ENCODE data around the gene AP1S2.
"Not testable (repeated sequence)": the region's sequence is repeated elsewhere in the genome, so short reads cannot be mapped to it uniquely, and the experiment has no call there.

Gene AP1S2

DNA sequence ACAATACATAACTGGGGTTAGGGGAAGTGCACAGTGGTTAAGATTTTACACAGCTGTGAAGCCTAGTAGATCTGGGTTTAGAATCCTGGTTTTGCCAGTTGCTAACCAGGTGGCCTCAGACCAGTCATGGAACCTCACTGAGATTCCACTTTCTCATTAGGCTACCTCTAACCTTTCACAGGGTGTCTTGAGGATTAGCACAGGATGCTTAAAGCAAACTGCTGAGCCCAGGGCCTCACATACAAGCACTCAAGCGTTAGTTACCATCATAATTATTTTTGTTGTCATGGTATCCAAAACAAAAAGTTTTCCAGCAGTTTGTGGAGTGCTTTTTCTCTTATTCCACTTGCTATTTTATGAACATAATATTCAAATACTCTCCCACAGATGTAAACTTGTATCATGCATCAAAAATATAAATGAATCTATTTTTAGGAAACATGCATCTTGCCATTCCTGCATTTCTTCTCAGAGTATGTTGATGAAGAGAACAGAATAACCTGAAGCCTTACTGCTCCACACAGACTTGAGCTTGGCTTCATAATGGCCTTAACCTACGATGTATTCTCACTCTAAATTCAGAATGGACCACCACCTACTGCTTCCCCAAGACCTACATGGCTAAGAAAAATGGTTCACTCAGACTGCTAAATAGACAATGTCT lies 12.6 kb downstream of the AP1S2 start:
- TF ChIP-seq GATA1 (IDR thresholded peaks at IDR 0.05; ENCODE audit: low read depth, low read length) (no peak), POLR2A (IDR thresholded peaks at IDR 0.05; ENCODE audit: low read length) (no peak)
- DNase-seq, result no peak

DNA sequence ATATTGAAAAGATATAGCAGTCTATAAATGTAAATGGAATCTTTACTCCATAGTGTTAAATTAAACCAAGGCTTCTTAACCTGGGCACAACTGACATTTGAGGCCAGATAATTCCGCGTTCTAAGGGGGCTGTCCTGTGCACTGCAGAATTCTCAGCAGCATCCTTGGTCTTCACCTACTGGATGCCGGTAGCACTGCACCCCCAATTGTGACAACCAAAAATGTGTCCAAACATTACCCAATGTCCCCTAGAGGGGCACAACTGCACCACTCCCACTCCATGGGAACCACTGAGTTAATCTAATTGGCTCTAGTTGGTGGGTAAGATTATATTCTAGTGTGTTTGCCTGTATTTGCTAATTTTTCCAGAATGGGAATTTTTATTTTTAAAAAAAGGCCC lies 16.6 kb downstream of the AP1S2 start:
- DNase-seq, result peak; percentile 15 to 23
- TF ChIP-seq GATA1 (IDR thresholded peaks at IDR 0.05; ENCODE audit: low read depth, low read length) (no peak), POLR2A (IDR thresholded peaks at IDR 0.05; ENCODE audit: low read length) (no peak)

DNA sequence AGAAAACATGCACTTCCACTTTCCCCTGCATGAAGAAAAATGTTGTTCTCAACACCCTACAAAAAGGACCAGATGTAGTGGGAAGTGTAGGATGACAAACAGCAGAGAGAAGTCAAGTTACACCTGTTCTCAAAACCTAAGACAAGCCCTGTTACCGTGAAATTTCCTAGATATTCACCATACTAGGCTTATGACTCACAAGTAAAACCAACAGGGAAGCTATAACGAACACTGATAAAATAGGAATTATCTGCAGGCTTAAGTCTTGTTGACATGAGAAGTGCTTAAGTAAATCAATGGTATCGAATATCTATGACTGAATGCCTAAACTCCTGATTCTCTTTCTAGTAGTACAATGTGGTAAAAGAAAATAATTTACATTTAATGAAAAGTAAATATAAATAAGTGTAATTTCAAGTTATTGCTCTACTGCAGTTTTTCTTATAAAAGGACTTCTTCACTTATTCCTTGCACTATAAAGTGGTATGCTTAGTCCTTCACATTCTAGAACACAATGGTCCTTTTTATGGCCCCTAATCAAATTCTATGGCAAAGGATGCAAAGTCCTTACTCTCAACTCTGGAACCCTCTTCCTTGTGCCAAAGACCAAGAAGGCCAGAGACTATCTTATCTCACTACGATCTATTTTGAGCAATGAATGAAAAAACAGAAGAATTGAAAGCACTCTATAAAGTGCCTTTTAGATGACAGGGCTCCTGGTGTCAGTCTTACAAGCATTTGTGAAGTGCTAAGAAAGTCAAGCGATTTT lies 19.6 kb downstream of the AP1S2 start:
- DNase-seq, result no peak
- no peak for TF ChIP-seq POLR2A (IDR thresholded peaks at IDR 0.05; ENCODE audit: low read length)
- no peak for TF ChIP-seq GATA1 (IDR thresholded peaks at IDR 0.05; ENCODE audit: low read depth, low read length)

DNA sequence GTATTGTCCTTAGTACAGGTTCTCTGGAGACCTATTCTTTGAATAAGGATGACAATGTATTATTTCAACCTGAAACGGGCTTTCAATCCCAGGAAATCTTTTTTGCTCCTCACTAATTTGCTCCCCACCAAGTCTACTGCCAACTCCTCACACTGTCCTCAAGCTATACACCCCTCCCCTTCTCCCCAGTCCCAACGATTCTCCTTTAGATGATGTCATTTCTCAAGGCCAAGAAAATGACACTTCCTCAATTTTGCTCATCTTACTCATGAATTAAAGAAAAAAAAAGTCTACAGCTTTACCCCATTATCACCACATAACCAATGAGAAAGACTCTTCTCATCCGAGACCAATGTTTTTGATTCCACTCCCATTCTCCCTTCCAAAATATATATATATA lies 20.6 kb downstream of the AP1S2 start:
- TF ChIP-seq GATA1 (IDR thresholded peaks at IDR 0.05; ENCODE audit: low read depth, low read length), result no peak
- no peak for TF ChIP-seq POLR2A (IDR thresholded peaks at IDR 0.05; ENCODE audit: low read length)

DNA sequence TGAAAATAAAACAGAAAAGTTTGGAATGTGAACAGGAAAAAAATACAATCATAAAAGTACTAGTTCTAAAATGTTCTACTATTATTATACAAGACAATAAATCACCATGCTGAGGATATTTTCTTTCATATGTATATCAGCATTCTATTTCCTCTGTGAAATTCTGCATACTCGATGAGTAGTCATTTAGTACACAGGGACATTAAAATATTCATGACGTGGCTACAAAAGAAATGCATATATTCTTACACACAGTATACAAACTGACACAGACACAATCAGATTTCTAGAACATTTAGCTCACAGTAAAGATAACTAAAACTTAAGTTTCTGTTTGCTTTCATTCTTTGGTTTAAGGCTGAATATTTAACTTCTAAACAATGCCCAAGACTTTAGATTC lies 23.3 kb downstream of the AP1S2 start:
- DNase-seq, result not testable (repeated sequence)

More for the DNA sequence above, 20.6 kb downstream of the AP1S2 start:
- no peak for DNase-seq

DNA sequence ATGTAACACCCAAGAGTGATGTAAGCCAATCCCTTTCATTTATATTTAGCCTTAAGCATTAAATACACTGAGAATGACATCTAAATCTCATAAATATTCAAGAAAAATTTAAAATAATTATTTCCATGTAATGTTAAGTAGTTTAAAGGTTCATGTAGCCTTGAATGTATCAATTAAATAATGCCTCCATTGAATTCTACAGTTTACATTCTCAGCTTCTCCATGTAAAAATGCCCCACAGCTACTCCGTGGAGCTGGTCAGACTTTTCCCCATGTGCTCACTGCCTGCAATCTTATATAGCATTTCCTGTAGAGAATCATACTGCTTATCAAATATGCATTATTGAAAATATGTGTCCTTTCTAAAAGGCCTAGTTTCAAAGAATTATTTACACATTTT lies 25.4 kb downstream of the AP1S2 start:
- TF ChIP-seq GATA1 (IDR thresholded peaks at IDR 0.05; ENCODE audit: low read depth, low read length) (no peak), POLR2A (IDR thresholded peaks at IDR 0.05; ENCODE audit: low read length) (no peak)
- DNase-seq, result no peak

DNA sequence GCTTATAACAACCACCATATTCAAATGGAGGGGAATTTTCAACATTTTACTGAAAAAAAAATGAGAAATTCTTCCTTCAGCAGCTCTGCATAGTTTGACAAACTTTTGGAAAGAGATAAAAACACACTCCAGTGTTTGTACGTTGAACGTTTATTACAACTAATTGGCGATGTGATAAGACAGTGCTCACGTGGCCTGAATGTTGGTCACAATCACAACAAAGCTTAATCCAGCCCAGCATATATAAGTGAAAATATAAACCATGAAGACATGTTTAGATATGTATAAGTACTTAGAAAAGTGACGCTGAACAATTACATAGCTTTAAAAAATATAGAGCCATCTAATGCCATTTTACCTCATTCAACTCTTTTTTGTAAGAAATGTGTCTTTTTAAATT lies 28.7 kb downstream of the AP1S2 start:
- no peak for DNase-seq
- TF ChIP-seq POLR2A (IDR thresholded peaks at IDR 0.05; ENCODE audit: low read length) (no peak), GATA1 (IDR thresholded peaks at IDR 0.05; ENCODE audit: low read depth, low read length) (no peak)

DNA sequence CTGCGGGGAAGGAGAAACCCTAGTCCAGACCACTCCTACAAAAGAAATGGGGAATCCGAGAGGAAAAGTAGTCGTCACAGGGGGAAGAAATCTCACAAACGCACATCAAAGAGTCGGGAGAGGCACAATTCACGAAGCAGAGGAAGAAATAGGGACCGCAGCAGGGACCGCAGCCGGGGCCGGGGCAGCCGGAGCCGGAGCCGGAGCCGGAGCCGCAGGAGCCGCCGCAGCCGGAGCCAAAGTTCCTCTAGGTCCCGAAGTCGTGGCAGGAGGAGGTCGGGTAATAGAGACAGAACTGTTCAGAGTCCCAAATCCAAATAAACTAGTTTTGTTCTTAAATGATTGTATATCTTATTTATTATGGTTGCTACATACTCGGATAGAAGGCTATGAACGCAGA lies 31.7 kb downstream of the AP1S2 start:
- TF ChIP-seq GATA1 (IDR thresholded peaks at IDR 0.05; ENCODE audit: low read depth, low read length) (no peak), POLR2A (IDR thresholded peaks at IDR 0.05; ENCODE audit: low read length) (no peak)
- no peak for DNase-seq

DNA sequence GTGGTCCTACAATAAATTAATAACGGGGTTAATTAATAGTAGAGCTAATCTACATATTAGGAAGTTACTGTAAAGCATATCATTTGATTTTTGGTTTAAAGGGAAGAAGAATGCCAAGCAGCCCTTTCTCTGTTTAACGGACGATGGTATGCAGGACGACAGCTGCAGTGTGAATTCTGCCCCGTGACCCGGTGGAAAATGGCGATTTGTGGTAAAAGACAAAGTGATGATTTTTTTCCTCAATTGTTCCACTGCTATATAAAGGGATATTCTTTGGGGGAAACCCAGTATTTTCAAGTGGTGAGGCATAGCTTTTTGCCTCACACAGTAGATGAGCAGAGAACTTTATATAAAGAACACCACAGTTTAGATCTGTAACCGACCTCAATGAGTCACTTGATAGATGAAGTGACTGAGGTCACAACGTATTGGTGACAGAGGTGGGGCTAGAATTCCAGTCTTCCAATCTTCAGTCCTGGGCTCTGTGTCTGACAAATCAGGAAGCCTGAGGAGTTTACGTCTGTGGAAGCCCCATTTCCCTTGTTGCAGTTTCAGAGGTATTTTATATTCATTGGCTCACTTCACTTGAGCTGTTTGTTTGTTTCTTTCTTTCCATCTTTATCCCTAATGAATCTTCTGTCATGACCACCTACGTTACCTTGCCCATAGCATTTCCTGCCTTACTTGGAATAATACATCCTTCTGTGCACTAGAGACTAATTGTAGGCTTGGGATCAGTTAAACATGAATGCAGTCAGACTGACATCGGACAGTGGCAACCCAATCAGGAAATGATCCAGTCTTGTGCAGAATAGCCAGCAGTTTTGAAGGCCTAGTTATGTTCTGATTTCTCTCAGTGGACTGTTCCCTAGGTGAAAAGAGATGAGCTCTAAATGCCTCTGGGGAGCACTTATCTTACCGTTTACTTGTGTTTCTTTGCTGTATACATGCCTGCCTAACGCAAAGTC lies 34.2 kb downstream of the AP1S2 start:
- DNase-seq, result no peak
- no peak for TF ChIP-seq POLR2A (IDR thresholded peaks at IDR 0.05; ENCODE audit: low read length)
- no peak for TF ChIP-seq GATA1 (IDR thresholded peaks at IDR 0.05; ENCODE audit: low read depth, low read length)

DNA sequence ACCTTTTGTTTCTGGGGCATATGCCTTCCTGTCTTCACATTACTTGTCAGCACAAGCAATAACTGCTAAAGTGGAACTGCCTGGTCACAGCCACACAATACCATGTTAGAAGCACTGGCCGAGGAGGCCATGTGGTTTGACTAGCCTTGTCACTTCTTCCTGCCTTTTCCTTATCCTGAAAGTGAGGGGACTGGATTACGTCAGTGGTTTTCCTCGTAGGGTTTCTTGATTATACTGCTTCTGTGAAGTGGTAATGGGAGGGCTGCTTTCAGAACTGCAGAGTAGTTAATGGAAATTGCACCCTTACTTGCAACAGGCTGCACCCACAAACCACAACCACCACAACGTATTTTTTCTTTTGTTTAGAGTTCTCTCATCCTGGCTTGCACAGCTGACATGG lies 37.7 kb downstream of the AP1S2 start:
- TF ChIP-seq GATA1 (IDR thresholded peaks at IDR 0.05; ENCODE audit: low read depth, low read length), result no peak
- no peak for TF ChIP-seq POLR2A (IDR thresholded peaks at IDR 0.05; ENCODE audit: low read length)
- DNase-seq, result no peak

DNA sequence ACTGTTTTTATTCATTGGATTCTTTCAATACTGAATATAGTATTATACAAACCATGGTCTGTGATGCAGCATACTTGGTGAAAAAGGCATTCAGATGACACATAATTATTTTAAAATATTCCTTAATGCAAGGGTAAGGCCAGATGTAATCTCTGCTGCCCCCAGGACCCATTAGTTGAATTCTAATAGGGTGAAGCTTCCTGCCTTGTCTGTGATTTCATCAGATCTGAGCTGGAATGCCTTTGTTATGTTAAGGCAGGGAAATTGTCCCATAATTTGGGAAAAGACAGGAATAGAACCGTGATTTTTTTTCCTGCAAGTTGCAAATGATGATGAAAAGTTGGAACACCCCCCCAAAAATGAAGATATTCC lies 38.2 kb downstream of the AP1S2 start:
- TF ChIP-seq POLR2A (IDR thresholded peaks at IDR 0.05; ENCODE audit: low read length) (no peak), GATA1 (IDR thresholded peaks at IDR 0.05; ENCODE audit: low read depth, low read length) (no peak)
- DNase-seq, result no peak

DNA sequence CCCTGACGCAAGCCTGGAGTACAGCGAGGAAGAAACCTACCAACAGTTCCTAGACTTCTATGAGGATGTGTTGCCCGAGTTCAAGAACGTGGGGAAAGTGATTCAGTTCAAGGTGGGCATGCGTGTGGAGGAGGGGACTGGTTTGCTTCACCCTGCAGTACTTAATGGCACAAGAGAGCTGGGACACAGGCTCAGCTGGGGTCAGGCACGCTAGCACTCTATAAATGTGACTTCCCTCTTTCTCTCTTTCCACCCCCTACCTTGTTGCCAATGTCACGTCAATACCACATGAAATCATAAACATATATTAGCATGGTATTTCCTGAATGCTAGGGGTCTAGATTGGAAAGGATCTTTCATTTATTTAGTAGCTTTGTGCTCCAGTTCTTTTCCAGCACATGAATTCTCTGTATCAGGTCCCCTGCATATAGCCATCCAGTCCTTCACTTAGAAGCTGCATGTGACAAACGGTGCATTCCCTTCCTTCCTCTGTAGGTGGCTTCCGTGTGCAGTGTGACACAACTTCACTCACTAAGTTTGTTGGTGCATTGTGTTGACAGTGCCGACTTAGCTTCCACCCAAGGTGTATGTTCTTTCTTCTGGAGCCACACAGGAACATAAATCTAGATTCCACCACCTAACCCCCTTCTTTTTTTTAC lies 38.7 kb downstream of the AP1S2 start:
- peak; percentile 14 to 25 for DNase-seq
- no peak for TF ChIP-seq GATA1 (IDR thresholded peaks at IDR 0.05; ENCODE audit: low read depth, low read length)
- no peak for TF ChIP-seq POLR2A (IDR thresholded peaks at IDR 0.05; ENCODE audit: low read length)

DNA sequence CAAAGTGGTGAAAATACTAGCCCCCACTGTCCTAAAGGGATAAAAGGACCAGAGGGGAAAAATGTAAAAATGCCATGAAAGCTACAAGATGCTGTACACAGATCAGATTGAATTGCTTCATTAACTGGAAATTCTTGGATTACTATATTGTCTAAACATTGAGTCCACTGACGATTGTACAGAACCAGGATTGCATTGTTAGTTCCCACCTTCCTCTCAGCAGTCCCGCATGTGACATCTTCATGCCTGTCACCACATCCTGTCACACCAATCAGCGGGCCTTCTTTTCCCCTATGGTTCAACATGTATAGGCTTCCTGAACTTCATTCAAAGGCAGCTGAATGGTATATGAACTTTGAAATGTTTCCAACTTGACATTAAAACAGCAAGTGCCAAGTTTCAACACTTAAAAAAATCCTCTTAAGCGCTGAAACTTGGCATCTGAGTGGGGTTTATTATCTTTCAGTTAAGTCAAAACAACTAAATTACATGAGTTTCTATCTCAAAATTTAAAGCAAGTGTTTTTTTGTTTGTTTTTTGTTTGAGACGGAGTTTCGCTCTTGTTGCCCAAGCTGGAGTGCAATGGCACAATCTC lies 39.7 kb downstream of the AP1S2 start:
- no peak for TF ChIP-seq POLR2A (IDR thresholded peaks at IDR 0.05; ENCODE audit: low read length)
- no peak for TF ChIP-seq GATA1 (IDR thresholded peaks at IDR 0.05; ENCODE audit: low read depth, low read length)
- no peak for DNase-seq
